IMR-90 (cell line): ENCODE results near the gene KCNMB3.

ENCODE experiments used
- CEBPB ChIP-seq: IDR thresholded peaks from 2 replicates; pipeline ENCODE4 v1.6.1; 2012; ENCODE audit warnings: low read depth, low read length, improper control_type of control experiment
- ELK1 ChIP-seq: fragments of 150-350 bp; IDR thresholded peaks from 2 replicates; pipeline ENCODE4 v1.6.1; 2016; ENCODE audit warnings: low read depth, mild to moderate bottlenecking, low read length, moderate library complexity, borderline replicate concordance
- MXI1 ChIP-seq: IDR thresholded peaks from 2 replicates; pipeline ENCODE4 v1.6.1; 2012; ENCODE audit warnings: low read depth, mild to moderate bottlenecking, low read length, moderate library complexity, borderline replicate concordance
- NFE2L2 ChIP-seq: fragments of 150-350 bp; IDR thresholded peaks from 2 replicates; pipeline ENCODE4 v1.6.1; 2016; ENCODE audit warnings: low read depth, mild to moderate bottlenecking, low read length
- POLR2A ChIP-seq: IDR thresholded peaks from 2 replicates; pipeline ENCODE4 v1.6.1; 2012; ENCODE audit warnings: mild to moderate bottlenecking, low read depth, low read length
- TF ChIP-seq, protein P1 (sequence below): conservative IDR thresholded peaks from 2 replicates; pipeline ENCODE4 v1.5.1; 2012; ENCODE audit warnings: mild to moderate bottlenecking, low read depth, low read length, improper control_type of control experiment

DNA sequence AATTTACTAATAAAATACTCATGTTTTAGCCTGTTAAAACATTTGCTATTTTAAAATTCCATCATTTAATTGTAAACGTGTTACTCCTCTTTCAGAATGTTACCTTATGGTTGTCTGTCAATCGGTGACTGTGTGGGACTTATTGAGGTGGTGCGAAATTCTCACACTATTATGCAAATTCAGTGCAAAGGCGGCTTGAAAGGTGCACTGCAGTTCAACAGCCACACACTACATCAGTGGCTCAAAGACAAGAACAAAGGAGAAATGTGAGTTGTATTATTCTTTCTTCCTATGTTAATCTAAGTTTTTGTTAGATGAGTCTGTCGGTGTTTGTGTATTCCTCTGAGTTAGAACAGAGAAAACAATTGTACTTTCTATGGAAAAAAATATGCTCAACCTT lies 21.7 kb downstream of the KCNMB3 start:
- TF ChIP-seq, protein P1, sequence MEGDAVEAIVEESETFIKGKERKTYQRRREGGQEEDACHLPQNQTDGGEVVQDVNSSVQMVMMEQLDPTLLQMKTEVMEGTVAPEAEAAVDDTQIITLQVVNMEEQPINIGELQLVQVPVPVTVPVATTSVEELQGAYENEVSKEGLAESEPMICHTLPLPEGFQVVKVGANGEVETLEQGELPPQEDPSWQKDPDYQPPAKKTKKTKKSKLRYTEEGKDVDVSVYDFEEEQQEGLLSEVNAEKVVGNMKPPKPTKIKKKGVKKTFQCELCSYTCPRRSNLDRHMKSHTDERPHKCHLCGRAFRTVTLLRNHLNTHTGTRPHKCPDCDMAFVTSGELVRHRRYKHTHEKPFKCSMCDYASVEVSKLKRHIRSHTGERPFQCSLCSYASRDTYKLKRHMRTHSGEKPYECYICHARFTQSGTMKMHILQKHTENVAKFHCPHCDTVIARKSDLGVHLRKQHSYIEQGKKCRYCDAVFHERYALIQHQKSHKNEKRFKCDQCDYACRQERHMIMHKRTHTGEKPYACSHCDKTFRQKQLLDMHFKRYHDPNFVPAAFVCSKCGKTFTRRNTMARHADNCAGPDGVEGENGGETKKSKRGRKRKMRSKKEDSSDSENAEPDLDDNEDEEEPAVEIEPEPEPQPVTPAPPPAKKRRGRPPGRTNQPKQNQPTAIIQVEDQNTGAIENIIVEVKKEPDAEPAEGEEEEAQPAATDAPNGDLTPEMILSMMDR = no peak
- TF ChIP-seq POLR2A (no peak), ELK1 (no peak), CEBPB (no peak), NFE2L2 (no peak), MXI1 (no peak)
